Renal cortical epithelial cell (primary cell): Measurements from ENCODE around the gene MRGPRX2. TPM values are rescaled to one million over a fixed set of nuclear protein-coding genes. Genes with fewer than 3 reads are reported as not detected.

ENCODE experiments used
- DNase-seq: peaks from one replicate; pipeline ENCODE4 v3.0.0-alpha.2; 2011; ENCODE audit warnings: low read depth
- total RNA-seq: library from RNA; depleted of rRNA; stranded (reverse); fragments of >200 nt; gene quantifications from 2 replicates; pipeline ENCODE4 v1.2.3, GENCODE V29; 2014

Gene MRGPRX2
- total RNA-seq = not detected in 2 replicates

DNA sequence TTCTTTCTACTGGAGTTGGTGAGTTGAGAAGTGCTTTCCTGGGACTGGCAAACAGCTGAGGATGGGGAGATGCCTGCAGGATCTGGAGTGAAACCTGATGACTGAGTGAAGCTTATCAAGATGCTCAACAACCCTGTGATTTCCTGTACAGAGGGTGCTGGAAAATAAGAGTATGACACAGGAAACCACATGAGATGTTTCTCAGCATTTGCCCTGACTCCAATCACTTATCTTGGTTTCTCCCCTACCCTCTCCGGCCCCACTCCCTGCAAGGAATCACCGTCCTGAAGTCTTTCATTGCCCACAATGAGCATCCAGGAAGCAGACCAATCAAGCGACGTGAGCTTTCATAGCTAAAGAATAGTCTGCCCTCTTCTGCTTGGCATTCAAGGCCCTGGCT is at the start of gene MRGPRX2:
MRGPRX2 (minus strand) TSS at position 89 of the 400 bp plus-strand sequence. CDS start 4,315 bp downstream, outside the sequence.
- no peak for DNase-seq

DNA sequence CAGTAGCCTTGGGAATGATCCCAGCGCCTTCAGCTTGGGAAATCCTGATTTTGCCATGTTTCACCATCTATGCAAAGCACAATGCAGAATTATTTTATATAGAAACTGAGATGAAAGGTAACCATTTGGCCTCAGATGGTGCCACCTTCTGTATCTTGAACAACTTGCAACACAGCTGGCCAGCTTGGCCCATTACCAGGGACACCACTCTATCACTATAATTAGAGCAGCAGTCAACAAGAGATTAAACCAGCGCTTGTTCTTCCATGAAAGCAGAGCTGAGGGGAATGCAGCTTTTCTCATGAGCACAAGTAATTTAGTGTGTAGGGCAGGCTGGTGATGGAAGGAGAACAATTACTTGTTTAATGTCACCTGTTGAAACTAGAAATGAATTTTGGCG is 49.8 kb upstream of the MRGPRX2 start:
- DNase-seq = no peak

DNA sequence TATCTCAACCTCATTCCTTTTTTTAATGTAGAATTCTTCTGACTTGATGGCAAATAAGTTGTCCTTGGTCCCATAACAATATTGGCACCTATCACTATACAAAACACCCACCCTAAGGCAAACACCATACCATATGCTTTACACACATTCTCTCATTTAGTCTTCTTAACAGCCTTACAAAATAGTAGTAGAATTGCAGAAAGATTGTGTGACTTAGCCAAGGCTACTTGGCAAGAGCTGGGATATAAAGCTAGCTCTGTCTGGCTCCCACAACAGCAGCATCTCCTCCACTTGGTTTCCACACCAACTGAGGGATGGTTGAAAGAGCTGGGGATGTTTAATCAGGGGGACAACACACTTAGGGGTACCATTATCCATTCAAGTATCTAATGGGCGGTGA is 46.6 kb upstream of the MRGPRX2 start:
- no peak for DNase-seq

DNA sequence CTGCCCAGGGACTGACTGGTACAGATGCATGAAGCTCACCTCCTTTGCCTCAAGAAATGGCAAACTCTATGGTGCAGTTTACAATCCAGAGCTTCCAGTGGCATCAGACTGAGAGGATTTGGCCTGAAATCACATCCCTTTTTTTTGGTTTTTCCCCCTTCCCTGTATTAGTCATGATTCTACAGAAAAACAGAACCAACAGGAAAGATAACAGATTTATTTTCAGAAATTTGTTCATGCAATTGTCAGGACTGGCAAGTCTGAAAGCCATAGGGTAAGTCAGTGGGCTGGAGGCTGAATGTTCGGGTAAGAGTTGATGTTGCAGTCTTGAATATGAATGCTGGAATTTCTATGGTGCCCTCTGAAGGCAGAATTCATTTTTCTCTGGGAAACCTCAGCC is 44.5 kb upstream of the MRGPRX2 start:
- no peak for DNase-seq

DNA sequence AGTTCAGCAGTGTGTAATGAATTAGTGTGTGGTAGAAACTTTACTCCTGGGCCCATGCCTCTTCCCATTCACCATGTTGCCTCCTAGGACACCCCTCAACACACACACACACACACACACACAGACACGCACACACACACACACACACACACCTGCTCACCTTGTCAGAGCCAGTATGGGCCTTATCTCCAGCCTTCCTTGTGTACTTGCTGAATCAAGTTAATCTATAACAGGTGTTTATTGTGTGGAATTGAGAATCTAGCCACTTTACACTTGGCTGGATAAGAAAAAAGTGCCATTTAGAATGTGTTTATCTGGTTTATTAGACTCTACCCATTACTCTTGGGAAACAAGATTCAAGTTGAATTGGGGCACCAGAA is 42.0 kb upstream of the MRGPRX2 start:
- DNase-seq = peak; percentile 87

DNA sequence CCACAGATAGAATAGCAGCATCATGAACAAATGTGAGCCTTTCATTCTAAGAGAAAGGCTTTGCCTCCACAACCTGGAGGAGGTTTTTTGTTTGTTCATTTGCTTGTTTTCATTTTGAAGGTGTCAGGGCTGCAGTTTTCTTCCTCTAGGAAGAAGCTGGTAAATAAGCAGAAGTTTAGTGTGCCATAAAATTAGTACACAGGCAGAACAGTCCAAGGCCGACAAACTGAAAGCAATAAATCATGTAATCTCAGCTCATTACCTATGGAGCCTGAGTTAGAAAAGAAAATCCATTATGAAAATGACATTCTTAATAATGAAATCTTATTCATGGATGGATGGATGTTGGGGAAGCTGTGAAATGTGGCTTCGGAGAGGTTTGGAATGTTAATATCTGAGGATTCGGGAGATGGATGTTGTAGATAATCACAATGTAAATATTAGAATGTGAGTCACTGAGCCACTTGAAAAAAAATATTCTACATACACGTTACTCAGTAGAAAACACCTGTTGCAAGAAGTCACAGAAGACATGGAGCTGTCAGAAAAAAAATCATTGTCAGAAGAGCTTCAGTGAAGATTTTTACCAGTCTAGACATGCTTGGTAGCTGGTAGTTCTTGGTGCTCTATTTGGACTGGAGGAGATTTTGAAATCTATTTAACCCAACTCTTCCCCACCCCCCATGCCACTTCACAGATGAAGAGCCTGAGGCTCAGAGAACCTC is 41.4 kb upstream of the MRGPRX2 start:
- DNase-seq = peak; percentile 41

DNA sequence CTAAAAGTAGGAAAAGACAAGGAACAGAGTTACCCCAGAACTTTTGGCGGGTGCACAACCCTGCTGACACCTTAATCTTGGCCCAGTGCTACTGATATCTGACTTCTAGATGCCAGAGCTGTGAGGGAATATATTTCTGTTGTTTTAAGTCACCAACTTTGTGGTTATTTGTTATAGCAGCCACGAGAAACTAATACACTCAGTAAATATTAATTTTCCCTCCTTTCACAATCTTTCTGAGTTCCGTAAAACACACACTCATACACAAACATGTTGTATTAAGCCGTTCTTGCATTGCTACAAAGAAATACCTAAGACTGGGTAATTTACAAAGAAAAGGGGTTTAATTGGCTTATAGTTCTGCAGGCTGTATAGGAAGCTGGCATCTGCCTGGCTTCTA is 40.4 kb upstream of the MRGPRX2 start:
- no peak for DNase-seq

DNA sequence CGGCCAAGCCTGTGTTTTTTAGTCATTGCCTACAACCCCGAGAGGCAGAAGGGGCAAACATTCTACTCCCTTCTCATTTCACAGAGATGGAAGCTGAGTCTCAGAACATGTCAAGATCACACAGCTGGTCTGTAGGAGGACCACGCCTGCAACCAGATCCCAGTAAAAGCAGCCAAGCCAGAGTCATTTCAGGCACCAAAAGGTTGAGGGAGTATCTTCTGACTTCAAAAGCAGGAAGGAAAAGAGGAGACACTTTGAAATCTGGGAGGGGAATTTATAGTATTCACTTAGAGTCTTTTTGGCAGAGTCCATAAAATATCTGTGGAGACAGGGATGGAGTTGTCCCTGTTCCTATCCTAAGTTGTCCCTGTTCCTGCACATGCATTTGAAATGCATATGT is 38.6 kb upstream of the MRGPRX2 start:
- DNase-seq = no peak

DNA sequence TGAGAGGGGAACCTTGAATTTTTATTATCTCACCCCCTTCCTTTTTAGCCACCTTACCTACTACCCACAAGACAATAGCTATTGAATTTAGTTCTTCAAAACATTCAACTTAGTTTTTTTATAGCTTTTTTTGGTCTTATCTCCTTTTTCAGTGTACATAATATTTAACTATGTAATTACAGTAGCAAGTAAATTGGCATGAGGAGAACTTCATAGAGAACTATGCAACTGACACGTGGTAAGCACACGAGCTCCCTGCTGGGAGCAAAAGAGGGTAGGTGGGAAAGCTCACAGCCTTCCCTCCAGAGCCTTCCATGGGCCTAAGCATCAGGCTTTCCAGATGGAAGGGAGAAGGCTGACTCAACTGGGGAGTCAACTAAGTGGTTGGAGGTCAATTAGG is 34.3 kb upstream of the MRGPRX2 start:
- DNase-seq = no peak

DNA sequence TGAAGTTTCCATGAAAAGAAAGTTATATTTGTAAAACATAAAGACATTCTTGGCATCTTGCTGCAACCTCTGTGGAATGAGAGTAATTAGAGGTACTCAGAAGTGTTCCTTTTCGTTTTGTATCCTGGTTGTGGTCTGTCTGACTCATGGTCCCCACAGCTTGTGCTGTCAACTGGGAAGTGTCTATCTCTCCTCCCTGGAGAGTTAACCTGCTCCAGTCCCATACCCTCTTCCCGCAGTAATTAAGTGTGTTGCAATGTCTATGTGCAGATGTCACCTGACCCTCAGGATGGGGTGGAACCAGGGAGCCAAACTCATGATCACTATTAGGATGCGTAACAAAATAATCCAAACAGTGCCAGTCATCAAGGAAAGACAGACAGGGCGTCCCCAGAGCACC is 33.5 kb upstream of the MRGPRX2 start:
- peak; percentile 85 for DNase-seq

DNA sequence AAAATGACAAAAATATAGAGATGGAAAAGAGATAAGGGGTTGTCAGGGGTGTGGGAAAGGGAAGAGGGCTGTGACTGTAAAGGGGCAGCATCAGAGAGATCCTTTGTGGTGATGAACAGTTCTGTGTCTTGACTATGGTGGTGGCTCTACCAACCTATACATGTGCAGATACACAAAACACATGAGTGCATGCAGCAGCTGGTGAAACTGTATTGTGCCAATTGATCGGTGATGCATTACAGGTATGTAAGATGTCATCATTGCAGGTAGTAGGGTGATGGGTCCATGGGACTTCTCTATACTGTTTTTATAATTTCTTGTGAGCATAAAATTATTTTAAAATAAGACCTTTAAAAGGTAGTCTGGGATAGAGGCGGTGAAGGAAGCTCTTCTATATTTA is 32.3 kb upstream of the MRGPRX2 start:
- peak; percentile 22 for DNase-seq

DNA sequence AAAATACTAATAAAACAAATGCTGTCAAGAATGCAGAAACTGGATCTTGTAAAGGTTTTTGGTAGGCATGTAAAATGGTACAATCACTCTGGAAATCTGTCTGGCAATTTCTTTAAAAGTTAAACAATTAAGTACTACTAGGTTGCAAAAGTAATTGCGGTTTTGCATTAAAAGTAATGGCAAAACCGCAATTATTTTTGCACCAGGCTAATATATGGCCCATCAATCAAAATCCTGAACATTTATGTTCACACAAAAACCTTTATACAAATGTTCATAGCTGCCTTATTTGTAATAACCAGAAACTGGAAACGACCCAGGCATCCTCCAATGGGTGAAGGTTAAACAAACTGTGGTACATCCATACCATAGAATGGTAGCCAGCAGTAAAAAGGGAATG is 31.8 kb upstream of the MRGPRX2 start:
- no peak for DNase-seq

DNA sequence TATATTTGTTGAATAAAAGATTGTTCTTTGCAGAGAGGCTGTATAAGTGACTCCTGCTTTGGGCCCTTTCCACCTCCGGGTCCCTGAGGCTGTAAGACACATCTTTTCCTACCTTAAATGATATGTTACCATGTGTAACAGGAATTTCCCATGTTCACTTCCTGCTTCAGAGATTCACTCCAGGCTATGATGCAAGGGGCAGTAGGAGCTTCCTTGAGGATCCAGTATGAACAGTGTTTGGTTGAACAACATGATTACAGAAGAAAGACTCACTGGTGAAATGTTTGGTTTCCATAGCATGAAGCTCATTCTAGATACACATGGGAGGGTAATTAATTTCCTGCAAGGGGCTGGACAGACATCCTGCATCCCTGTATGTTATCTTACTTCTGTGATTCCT is 30.8 kb upstream of the MRGPRX2 start:
- DNase-seq = peak; percentile 43

DNA sequence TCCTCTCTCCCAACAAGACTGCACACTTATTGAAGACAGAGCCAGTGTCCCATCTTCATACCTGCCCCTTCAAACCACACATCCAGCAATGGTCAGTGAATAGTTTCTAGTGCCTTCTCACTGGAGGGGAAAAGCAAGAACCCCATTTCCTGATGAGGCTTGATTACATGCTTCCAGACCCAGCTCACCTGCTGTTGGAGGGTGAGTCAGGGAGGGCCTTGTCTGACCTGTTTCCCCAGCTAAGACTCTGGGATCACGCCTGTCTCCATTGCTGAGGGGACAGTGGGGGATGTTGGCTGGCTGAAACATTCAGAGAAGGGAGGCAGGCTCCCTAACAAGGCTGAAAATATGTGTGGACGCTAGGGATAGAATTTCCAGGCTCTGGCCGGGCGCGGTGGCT is 28.9 kb upstream of the MRGPRX2 start:
- peak; percentile 20 for DNase-seq

DNA sequence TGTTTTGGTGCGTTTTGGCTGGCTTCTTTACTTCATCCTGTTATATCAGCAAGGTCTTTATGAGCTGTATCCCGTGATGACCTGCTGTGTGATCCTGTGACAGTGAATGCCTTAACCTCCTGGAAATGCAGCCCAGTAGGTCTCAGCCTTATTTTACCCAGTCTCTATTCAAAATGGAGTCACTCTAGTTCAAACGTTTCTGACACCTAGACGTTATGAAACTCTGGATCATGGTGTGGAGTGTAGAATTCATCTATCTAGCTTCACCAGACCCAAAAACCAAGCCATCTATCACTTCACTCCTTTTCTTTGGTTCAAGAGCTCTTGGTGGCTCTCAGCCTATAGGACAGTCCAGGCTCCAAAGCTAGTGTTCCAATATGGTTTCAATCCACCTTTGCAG is 28.3 kb upstream of the MRGPRX2 start:
- no peak for DNase-seq

DNA sequence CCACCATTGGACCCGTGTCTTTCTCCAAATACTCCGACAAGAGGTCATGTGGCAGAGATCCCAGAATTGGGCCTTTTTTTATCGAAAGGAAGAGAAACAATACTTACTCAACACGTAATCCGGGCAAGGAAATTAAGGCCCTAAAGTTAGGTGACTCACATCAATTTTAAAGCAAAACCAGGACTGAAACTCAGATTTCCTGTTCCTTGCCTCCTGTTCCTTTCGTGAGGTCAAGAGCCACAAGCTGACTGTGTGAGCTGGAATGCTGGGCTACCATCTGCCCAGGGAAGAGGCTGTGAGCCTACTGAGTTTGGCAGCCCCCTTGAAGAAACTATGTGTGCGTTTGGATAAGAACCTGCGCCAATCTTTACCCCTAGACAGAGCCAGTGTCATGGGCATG is 27.1 kb upstream of the MRGPRX2 start:
- DNase-seq = peak; percentile 61

DNA sequence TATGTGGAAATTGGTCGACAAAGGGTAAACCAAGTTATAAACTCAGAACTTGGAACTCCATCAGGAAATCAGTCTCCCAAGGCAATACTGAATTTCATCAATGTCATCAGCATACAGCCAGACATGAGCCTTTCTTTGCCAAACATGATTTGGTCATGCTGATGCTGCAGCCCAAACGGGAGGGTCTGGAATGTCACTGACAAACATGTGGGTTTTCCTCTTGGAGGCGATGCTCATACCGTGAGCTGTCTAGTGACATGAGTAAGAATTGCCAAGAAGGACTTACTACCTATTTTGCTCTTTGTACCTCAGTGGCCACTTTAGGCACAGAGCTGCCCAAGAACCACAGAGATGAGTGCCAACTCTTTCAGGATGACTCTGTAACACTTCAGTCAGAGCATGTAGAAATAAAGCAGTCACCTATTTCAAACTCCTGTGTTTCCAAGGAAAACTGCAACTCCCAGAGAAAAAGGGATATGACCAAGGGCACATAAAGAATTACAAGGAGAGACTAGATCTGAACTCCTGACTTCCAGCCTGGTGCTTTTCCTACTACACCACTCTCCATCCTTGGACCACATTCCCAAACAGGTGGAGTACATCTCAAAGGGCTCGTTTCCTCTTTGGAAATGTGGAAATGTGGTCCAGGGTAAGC is 24.3 kb upstream of the MRGPRX2 start:
- DNase-seq = no peak

DNA sequence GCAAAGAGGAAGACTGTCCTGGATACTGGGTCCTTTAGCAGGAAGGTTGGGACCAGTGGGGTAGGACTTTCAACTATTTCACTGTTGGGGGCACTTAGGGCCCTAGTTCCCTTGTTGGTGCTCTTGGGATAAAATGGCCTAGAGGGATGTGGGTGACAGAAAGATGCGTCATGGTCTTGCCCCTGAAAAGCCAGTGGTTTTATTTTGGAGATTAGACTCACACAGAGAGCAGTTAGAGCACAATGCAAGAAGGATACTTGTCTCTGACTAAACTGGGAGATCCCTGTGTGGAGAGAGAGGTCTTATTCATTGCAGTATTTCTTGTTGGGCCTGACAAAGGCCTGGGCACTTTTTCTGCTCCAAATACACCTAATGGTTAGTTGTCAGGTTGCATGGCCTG is 22.6 kb upstream of the MRGPRX2 start:
- DNase-seq = no peak

DNA sequence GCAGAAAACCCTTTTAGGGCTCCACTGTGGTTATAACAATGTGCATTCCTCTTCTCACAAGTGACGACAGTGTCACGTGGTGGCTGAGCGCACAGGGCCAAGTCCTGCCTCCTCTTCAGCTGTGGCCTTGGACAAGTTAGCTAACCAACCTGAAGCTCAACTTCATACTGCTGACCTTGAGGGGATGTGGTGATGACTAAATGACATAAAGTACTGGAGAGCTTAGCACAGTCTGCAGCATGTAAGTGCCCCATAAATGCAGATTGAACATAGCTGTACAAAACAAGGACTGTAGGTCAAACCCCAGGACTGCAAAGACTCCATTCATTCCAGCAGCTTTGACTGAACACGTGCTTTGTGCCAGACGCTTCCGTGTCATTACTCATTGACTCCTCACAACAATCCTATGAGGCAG is 20.1 kb upstream of the MRGPRX2 start:
- DNase-seq = peak; percentile 52

DNA sequence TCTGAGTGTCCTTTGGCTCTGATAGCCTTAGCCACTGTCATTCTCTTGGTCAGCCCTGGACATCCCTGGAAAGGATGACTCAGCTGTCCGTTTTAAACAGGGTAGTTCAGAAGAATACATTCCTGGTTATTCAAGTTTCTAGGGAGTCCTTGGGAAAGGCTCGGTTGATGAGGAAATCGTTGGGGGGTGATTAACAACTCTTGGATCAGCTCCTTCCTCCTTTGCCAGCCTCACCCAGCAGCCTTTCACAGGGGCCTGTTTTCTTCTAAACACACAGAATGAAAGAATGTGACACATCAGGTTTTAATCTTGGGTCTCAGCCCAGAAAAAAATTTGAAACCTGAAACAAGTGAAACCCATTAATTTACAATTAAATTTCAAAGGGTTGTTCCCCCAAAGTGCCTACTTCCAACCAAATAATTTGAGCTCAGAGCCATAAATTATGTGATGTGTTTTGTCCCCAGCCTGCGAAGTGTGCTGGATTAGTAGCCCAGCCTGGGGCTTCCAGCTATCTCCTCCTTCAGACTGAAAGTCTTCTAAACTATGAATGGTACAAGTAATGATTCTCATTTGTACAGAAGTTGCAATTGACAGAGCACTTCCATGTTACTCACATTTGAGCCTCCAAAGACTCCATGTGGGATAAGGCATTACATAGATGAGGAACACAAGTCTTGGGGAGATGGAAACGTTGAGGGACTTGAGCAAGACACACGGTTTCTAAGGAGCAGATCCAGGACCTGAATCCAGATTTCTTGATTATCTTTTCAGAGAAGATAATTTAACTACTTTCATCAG is 19.3 kb upstream of the MRGPRX2 start:
- peak; percentile 90 for DNase-seq

DNA sequence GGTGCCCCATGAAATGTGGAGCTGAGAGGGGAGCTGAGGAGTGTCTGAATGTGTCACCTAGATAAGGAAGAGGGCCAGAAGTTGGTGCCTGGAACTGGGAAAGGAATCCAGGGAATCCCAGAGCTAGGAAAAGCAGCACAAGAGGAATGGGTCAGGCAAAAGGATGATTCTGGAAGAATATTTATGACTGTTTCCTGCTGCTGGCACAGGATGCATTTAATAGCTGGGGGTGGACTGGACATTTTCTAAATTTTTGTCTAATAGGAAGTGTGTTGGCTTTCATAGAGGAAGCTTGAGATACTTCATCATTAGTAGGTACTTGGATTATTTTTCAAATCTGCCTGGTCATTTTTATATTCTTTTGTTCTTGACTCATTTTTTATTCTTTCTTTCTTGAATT is 17.4 kb upstream of the MRGPRX2 start:
- no peak for DNase-seq

DNA sequence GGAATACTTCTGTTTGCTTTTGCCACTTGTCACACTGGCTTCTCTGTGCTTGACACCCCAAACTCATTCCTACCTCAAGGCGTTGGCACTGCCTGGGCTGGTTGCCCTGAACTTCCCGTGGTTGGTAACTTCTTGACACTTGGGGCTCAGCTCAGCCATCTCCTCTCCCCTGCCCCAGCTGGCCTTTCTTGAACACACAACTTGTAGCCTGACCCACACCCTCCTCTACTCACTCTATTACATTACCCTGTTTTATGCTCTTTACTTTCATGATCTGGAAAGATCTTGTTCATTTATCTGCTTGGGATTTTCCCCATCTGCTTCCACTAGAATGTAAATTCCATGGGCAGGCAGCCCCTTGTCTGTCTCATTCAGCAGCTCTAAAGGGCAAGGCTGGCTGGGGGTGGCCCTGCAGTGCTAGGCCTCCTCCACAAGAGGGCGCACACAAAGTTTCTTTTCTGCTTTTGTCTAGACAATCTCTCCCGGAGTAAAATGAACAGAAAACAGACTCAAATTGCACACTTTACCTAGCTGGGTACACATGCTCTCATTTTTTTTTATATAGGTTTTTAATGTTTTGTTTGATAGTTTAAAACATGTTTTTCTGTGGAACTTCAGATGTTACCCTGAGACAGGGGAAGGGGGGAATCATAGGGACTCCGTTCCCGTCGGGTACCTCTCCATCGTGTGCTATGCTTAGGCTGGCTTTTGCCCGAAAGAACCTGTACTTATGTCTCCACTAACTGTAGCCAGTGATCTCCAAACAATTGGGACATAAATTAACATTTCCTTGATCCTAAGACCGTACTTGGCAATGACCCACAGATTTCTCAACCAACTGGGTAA is 16.4 kb upstream of the MRGPRX2 start:
- peak; percentile 16 for DNase-seq
